GM21737 (cell line): ENCODE data around the gene TCEANC.
"Not testable (repeated sequence)": the region's sequence is repeated elsewhere in the genome, so short reads cannot be mapped to it uniquely, and the experiment has no call there.

Experiments
- ATAC-seq: cut with Tn5 transposase; IDR thresholded peaks from one replicate; pipeline ENCODE4 v1.9.1; 2021; ENCODE audit warnings: mild to moderate bottlenecking, moderate library complexity; ENCODE audit not compliant: unreplicated experiment

The TCEANC gene, protein sequence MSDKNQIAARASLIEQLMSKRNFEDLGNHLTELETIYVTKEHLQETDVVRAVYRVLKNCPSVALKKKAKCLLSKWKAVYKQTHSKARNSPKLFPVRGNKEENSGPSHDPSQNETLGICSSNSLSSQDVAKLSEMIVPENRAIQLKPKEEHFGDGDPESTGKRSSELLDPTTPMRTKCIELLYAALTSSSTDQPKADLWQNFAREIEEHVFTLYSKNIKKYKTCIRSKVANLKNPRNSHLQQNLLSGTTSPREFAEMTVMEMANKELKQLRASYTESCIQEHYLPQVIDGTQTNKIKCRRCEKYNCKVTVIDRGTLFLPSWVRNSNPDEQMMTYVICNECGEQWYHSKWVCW

GRCh38 chrX:13652850-13653693, at the start of gene TCEANC:
TCEANC (plus strand) TSS chrX:13653141; CDS start chrX:13662509, 9,368 bp downstream.
- ATAC-seq, result peak; percentile 92

GRCh38 chrX:13605611-13606010, 47.3 kb upstream of the TCEANC start:
- ATAC-seq, result no peak

GRCh38 chrX:13607331-13607995, 45.5 kb upstream of the TCEANC start:
- no peak for ATAC-seq

DNA sequence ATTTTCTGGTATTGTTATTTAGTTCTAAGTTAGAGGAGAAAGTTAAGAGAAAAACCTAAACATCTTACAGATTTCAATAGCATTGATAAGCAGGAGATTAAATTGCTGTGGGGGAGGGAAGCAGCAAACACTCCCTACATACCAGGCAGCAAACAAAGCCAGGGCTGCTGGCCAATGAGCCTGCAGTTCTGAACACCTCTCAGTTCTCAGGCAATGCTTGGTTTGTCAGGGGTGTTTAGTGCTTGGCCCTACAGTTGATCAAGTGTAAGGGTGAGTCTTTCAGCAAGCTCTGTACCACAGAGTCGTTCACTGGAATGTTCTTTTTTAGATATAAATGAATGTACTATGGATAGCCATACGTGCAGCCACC, 45.0 kb upstream of the TCEANC start:
- no peak for ATAC-seq

GRCh38 chrX:13614154-13614553, 38.8 kb upstream of the TCEANC start:
- no peak for ATAC-seq

GRCh38 chrX:13620207-13620606, 32.7 kb upstream of the TCEANC start:
- ATAC-seq, result no peak

DNA sequence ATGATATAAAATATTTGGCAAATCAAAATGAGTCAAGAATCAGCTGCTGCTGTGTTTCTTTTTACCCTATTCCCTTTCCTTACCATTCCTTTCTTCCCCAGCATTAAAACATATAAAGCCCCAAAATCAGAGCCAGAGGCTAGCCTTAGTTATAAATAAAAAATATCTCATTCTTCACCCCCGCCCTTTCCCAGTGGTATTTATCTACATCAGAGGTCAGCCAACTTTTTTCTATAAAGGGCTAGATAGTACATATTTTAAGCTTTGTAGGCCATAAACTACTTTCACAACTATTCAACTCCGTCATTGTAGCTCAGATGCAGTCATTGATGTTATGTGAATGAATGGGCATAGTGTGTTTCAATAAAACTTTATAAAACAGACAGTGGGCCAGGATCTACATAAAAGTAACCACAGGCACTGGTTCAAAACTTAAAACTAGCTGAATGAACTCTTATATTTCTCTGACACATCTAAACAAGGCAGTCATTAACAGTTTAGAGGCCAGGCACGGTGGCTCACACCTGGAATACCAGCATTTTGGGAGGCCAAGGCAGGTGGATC, 30.5 kb upstream of the TCEANC start:
- ATAC-seq, result no peak

GRCh38 chrX:13627306-13627705, 25.6 kb upstream of the TCEANC start:
- ATAC-seq, result no peak

DNA sequence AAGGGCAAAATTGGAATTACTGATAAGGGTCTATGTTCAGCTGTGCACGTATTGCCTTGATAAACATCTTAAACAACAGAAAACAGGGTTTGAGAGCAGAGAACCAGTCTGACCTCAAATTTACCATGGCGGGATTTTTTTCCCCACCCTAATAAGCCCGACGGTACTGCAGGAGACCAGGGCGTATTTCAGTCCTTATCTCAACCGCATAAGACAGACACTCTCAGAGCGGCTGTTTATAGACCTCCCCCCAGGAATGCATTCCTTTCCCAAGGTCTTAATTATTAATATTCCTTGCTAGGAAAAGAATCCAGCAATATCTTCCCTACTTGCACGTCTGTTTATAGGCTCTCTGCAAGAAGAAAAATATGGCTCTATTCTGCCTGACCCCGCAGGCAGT, 15.7 kb upstream of the TCEANC start:
- not testable (repeated sequence) for ATAC-seq

- no peak for ATAC-seq
These were observed 14.9 kb upstream of the TCEANC start for GRCh38 chrX:13638021-13638420.

DNA sequence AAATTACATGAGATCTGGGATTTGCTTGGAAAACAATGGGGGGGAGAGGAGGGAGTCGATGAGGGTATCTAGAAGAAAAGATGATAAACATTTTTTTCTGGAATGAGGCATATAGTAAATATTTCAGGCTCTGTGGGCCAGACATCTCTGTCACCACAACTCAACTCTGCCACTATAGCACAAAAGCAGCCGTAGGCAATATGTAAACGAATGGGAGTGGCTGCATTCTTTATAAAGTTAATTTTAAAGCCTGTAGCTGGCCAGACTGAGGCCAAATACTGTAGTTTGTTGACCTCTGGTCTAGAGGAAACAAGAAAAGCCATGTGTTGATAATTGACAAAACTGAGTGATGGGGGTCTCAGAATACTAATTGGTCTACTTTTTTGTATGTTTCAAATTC, 14.1 kb upstream of the TCEANC start:
- no peak for ATAC-seq

DNA sequence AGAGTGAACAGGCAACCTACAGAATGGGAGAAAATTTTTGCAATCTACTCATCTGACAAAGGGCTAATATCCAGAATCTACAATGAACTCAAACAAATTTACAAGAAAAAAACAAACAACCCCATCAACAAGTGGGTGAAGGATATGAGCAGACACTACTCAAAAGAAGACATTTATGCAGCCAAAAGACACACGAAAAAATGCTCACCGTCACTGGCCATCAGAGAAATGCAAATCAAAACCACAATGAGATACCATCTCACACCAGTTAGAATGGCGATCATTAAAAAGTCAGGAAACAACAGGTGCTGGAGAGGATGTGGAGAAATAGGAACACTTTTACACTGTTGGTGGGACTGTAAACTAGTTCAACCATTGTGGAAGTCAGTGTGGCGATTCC, 11.3 kb upstream of the TCEANC start:
- ATAC-seq, result not testable (repeated sequence)

DNA sequence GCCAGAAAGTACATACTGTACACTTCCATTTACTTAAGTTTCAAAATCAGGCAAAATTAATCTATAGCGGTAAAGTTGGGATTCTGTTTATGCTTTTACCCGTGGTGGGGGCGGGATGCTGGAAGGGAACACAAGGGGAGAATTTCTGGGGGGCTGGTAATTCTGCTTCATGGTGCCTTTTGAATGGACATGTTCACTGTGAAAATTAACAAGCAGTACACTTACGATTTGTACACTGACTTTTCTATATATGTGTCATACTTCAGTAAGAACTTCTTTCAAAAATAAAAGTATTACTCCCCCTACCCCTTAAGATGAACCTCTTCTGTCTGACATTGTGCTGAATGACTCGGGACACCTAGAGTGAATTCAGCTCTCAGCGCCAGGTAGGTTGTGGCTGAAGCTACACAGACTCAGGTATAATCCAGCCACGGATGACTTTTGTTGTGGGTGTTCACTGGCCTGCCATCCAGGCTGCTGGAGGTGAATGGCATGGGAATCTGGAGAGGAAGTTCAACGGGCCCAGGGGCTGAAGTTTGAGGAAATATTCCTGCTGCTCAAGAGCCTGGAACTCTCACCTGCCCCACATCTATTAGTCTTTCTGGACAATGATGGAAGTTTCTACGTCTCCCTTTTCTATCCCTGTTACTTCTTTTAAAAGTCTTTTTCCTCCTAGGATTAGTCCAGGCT, 7.3 kb upstream of the TCEANC start:
- no peak for ATAC-seq

GRCh38 chrX:13646154-13646549, 6.8 kb upstream of the TCEANC start:
- ATAC-seq, result no peak

DNA sequence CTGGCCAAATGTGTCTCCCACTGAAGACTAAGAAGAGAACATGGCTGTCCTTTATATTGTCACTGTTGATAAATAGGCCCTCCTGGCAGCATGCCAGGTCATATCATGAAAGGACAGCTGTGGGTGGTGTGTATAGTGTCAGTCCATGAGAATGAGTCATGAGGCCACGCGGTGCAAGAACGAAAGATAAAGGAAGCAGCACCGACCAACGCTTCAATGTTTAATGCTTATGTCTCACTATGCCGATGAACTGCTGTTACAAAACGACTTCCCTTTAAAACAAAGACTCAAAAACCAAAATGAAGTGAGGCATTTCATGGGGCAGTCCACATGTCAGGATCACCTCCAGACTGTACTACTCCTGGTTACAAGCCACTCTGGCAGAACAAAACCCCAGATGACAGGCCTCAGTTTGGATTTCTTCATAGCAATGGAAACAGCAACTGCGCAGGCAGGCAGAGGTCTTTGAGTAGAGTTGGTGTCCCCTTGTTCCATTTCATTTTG, 5.2 kb upstream of the TCEANC start:
- no peak for ATAC-seq

- ATAC-seq, result not testable (repeated sequence)
These were observed 4.6 kb upstream of the TCEANC start for GRCh38 chrX:13648336-13648735.

- no peak for ATAC-seq
These were observed 3.1 kb upstream of the TCEANC start for GRCh38 chrX:13649838-13650237.

- ATAC-seq, result no peak
These were observed 2.6 kb upstream of the TCEANC start for GRCh38 chrX:13650318-13650717.

DNA sequence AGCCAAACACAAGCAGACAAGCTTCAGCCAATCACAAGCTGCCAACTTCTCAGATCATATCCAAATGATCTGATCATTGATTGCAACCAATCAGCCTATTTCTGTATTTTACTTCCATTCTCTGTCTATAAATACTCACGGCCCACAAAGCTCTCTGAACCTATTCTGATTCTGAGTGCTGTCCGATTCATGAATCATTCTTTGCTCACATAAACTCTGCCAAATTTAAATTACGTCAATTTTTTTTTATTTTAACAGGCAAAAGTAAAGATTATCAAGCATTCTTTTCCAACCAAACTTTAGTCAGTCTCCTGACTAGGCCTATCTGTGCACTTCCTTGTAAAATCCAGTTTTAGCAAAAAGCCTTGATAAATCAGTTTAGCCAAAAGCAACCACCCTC, 1.8 kb upstream of the TCEANC start:
- no peak for ATAC-seq

DNA sequence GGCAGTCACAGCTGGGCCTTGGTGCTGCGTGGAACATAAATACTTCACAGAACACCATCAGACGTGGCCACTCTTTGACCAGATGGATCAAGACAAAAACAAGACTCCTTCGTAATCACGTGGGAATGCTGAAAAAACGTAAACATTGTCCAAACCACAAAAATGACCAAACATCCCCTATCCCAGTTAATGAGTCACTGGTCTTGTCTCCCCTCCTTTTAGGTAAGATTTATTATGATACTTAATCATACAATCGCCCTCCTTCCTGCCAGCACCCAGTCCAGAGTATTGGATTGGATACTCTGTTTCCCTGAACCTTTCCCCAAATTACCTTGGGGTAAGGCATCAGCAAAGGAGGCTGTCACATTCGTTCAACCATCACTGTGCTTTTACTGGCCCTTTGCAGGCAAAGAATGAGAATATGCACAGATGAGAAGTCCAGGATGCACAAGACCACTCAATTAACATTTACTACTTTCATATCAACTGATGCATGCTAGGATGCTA, 601 bp upstream of the TCEANC start:
- no peak for ATAC-seq
